ENCODE data around the gene AKR1B1. TPM values are rescaled to one million over a fixed set of nuclear protein-coding genes. Genes with fewer than 3 reads are reported as not detected.

AKR1B1 gene
- total RNA-seq, 2 experiments from 2014 or later = 75.7 to 167 TPM

- no peaks in the 10 kb centered on the region for H3K36me3 ChIP-seq (ENCODE audit: insufficient read depth, low read length)
- no peak overlapping the region for H2AFZ ChIP-seq (ENCODE audit: low read length)
- H3K27ac ChIP-seq (ENCODE audit: low read depth, low read length, poor library complexity, severe bottlenecking) = no peak overlapping the region
- ChIA-PET POLR2A (interaction anchor here (0.6 kb wide), 1 partner anchor 514 kb away, joined by 3 read pairs; no protein-coding TSS in a partner anchor), CTCF (ENCODE audit: unreplicated experiment) (interaction anchor here (0.6 kb wide), 1 partner anchor 26 kb away, joined by 3 read pairs; no protein-coding TSS in a partner anchor)
- H3K9me2 ChIP-seq (ENCODE audit: insufficient read depth, low read length) = no peaks in the 10 kb centered on the region; the same call in 1 of the 2 replicates
- no peaks in the 10 kb centered on the region for H3K9me3 ChIP-seq (ENCODE audit: low read length)
- TF ChIP-seq EZH2phosphoT487 (IDR thresholded peaks at IDR 0.05; ENCODE audit: borderline replicate concordance, low read depth, low read length) = no peak
- H3K4me2 ChIP-seq (ENCODE audit: low read length) = no peak overlapping the region
- no peak overlapping the region for H3K4me3 ChIP-seq (ENCODE audit: low read depth, low read length, poor library complexity, severe bottlenecking)
- H4K20me1 ChIP-seq (ENCODE audit: insufficient read depth, low read length) = no peaks in the 10 kb centered on the region
- DNase-seq (ENCODE audit: low spot score) = no peak
- intact Hi-C loops (cut with micrococcal nuclease; ENCODE audit: unreplicated experiment) = no loop called here
- no peaks in the 10 kb centered on the region for H3K79me2 ChIP-seq (ENCODE audit: insufficient read depth, low read depth, low read length)
- H3K4me1 ChIP-seq (ENCODE audit: insufficient read depth, low read length, poor library complexity, severe bottlenecking) = no peaks in the 10 kb centered on the region
- BruUV-seq (replicated peaks) = no TSS peak
Observed at GRCh38 chr7:134485203-134485602, 26.3 kb upstream of the AKR1B1 start.

DNA sequence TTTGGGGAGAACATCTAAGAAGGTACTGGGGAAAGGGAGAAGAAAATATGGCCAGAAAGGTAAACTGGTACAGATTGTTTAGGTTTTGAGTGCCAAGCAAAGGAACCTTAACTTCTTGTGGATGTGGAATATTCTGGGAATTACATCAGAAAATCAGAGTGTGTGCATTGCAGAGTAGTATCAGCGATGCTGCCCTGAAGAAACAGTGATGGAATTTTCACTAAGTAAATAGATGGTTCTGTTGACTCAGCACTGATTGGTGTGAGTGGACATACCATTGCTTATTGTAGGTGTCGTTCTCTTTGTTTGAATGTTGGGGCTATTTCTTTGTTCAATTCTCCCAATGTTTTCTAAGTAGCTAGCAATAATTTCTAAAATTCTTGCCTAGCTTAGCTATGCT, 24.4 kb upstream of the AKR1B1 start:
- Histone ChIP-seq H3K27ac (ENCODE audit: low read depth, low read length, poor library complexity, severe bottlenecking) (no peak overlapping the region), H4K20me1 (ENCODE audit: insufficient read depth, low read length) (no peaks in the 10 kb centered on the region), H3K4me3 (ENCODE audit: low read depth, low read length, poor library complexity, severe bottlenecking) (no peak overlapping the region), H3K9me3 (ENCODE audit: low read length) (no peaks in the 10 kb centered on the region), H3K79me2 (ENCODE audit: insufficient read depth, low read depth, low read length) (no peaks in the 10 kb centered on the region), H3K4me2 (ENCODE audit: low read length) (no peak overlapping the region), H3K9me2 (ENCODE audit: insufficient read depth, low read length) (no peaks in the 10 kb centered on the region; the same call in none of the 2 replicates), H3K4me1 (ENCODE audit: insufficient read depth, low read length, poor library complexity, severe bottlenecking) (no peaks in the 10 kb centered on the region), H2AFZ (ENCODE audit: low read length) (no peak overlapping the region), H3K36me3 (ENCODE audit: insufficient read depth, low read length) (no peaks in the 10 kb centered on the region)
- no peak for DNase-seq (ENCODE audit: low spot score)
- CTCF ChIA-PET (ENCODE audit: unreplicated experiment) = no interaction called here
- POLR2A ChIA-PET = interaction anchor here (0.6 to 1.3 kb wide), 2 partner anchors 13 to 55 kb away, joined by 3 to 4 read pairs; no protein-coding TSS in a partner anchor
- intact Hi-C loops (cut with micrococcal nuclease; ENCODE audit: unreplicated experiment) = no loop called here
- no TSS peak for BruUV-seq (replicated peaks)
- TF ChIP-seq CTCF (conservative IDR thresholded peaks at IDR 0.05; ENCODE audit: low read length) = no peak
- no peak for TF ChIP-seq EZH2phosphoT487 (IDR thresholded peaks at IDR 0.05; ENCODE audit: borderline replicate concordance, low read depth, low read length)

DNA sequence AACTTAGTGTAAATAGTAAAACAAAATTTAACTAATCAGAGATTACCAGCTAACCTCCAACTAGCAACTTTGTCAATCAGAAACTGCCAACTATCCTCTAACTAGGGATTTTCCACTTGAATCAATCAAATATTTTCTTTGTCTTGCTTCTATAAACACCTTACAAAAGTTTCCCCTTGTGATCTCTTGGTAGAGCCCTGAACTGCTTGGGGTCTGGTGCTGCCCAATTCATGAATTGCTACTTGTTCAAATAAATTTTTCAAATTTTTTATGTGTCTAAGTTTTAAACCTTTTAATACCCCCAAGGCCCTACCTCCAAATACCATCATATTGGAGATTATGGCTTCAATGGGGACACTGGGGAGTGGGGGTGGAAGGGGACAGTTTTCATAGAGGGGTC, 24.0 kb upstream of the AKR1B1 start:
- no peak overlapping the region for H2AFZ ChIP-seq (ENCODE audit: low read length)
- no peak overlapping the region for H3K4me2 ChIP-seq (ENCODE audit: low read length)
- CTCF ChIA-PET (ENCODE audit: unreplicated experiment) = no interaction called here

More for the DNA sequence above, 24.0 kb upstream of the AKR1B1 start:
- no peak for DNase-seq (ENCODE audit: low spot score)
- POLR2A ChIA-PET = interaction anchor here (0.6 to 1.3 kb wide), 2 partner anchors 13 to 55 kb away, joined by 3 to 4 read pairs; no protein-coding TSS in a partner anchor
- no peak overlapping the region for H3K27ac ChIP-seq (ENCODE audit: low read depth, low read length, poor library complexity, severe bottlenecking)
- TF ChIP-seq CTCF (conservative IDR thresholded peaks at IDR 0.05; ENCODE audit: low read length) = no peak
- TF ChIP-seq EZH2phosphoT487 (IDR thresholded peaks at IDR 0.05; ENCODE audit: borderline replicate concordance, low read depth, low read length) = no peak
- H3K36me3 ChIP-seq (ENCODE audit: insufficient read depth, low read length) = no peaks in the 10 kb centered on the region
- BruUV-seq (replicated peaks) = no TSS peak
- H3K4me1 ChIP-seq (ENCODE audit: insufficient read depth, low read length, poor library complexity, severe bottlenecking) = no peaks in the 10 kb centered on the region
- no peaks in the 10 kb centered on the region for H4K20me1 ChIP-seq (ENCODE audit: insufficient read depth, low read length)
- no peak overlapping the region for H3K4me3 ChIP-seq (ENCODE audit: low read depth, low read length, poor library complexity, severe bottlenecking)
- H3K79me2 ChIP-seq (ENCODE audit: insufficient read depth, low read depth, low read length) = no peaks in the 10 kb centered on the region
- intact Hi-C loops (cut with micrococcal nuclease; ENCODE audit: unreplicated experiment) = no loop called here
- H3K9me2 ChIP-seq (ENCODE audit: insufficient read depth, low read length) = no peaks in the 10 kb centered on the region; the same call in none of the 2 replicates
- no peaks in the 10 kb centered on the region for H3K9me3 ChIP-seq (ENCODE audit: low read length)

Data from OCI-LY7 (cell line).